WTC11 (cell line): ENCODE results near the gene ARAF. TPM values are rescaled to one million over a fixed set of nuclear protein-coding genes. Genes with fewer than 3 reads are reported as not detected.
A peak's percentile ranks its signal among the peaks of the same experiment; 100 is the strongest.

Source experiments
- ATAC-seq: fragments of 200-7000 bp; cut with Tn5 transposase; 2 replicates; pipeline ENCODE4 v1.10.0; 2021; ENCODE audit warnings: mild to moderate bottlenecking, moderate library complexity
- CTCF ChIA-PET: fragments of 300-600 bp; sonication (Branson Sonifier 250); formaldehyde crosslinking; loops from one replicate; lab custom pipeline; 2021; ENCODE audit warnings: antibody characterized with exemption; lab: Charles Lee
- POLR2A ChIA-PET: fragments of 350-600 bp; sonication (Branson Sonifier 250); formaldehyde crosslinking; loops from one replicate; lab custom pipeline; 2021; ENCODE audit warnings: antibody characterized with exemption; lab: Charles Lee
- DNase-seq: peaks from one replicate; pipeline ENCODE4 v3.0.0; 2021; ENCODE audit warnings: low spot score
- H3K27ac Mint-ChIP-seq: 2 replicates; pipeline ENCODE4 v1.8.0; 2021; ENCODE audit warnings: mixed read lengths
- H3K27me3 Mint-ChIP-seq: 2 replicates; pipeline ENCODE4 v1.8.0; 2021; ENCODE audit warnings: low read depth, mild to moderate bottlenecking, moderate library complexity, mixed read lengths
- H3K36me3 Mint-ChIP-seq: 2 replicates; pipeline ENCODE4 v1.8.0; 2021; ENCODE audit warnings: mixed read lengths
- H3K4me1 Mint-ChIP-seq: 2 replicates; pipeline ENCODE4 v1.8.0; 2022; ENCODE audit warnings: mixed read lengths
- H3K4me3 Mint-ChIP-seq: 2 replicates; pipeline ENCODE4 v1.8.0; 2021; ENCODE audit warnings: mild to moderate bottlenecking, moderate library complexity, mixed read lengths
- H3K9me3 Mint-ChIP-seq: 2 replicates; pipeline ENCODE4 v1.8.0; 2021; ENCODE audit warnings: mixed read lengths
- ELF4 ChIP-seq: sonication (generic); formaldehyde crosslinking; IDR thresholded peaks from 2 replicates; pipeline ENCODE4 v1.8.1; 2022; ENCODE audit warnings: low read depth, mild to moderate bottlenecking, moderate library complexity, missing genetic modification reagents
- EMX1 ChIP-seq: fragments of 250-450 bp; sonication (Bioruptor Pico); IDR thresholded peaks from 2 replicates; pipeline ENCODE4 v1.8.0; 2021; ENCODE audit warnings: mild to moderate bottlenecking
- FOXP1 ChIP-seq: sonication (generic); formaldehyde crosslinking; IDR thresholded peaks from 2 replicates; pipeline ENCODE4 v1.8.0; 2022; ENCODE audit warnings: missing genetic modification reagents, mild to moderate bottlenecking, moderate library complexity, borderline replicate concordance
- GRHL2 ChIP-seq: fragments of 250-450 bp; sonication (Bioruptor Pico); IDR thresholded peaks from 2 replicates; pipeline ENCODE4 v1.8.0; 2022; ENCODE audit warnings: mild to moderate bottlenecking, moderate library complexity; ENCODE audit not compliant: insufficient replicate concordance, severe bottlenecking
- JUN ChIP-seq: sonication (generic); formaldehyde crosslinking; IDR thresholded peaks from 2 replicates; pipeline ENCODE4 v1.8.0; 2023; ENCODE audit warnings: mild to moderate bottlenecking, missing genetic modification reagents
- NFE2L1 ChIP-seq: sonication (generic); formaldehyde crosslinking; IDR thresholded peaks from 2 replicates; pipeline ENCODE4 v1.8.1; 2023; ENCODE audit warnings: missing genetic modification reagents
- NR2C2 ChIP-seq: sonication (generic); formaldehyde crosslinking; IDR thresholded peaks from 2 replicates; pipeline ENCODE4 v1.8.0; 2022; ENCODE audit warnings: mild to moderate bottlenecking, missing genetic modification reagents
- RORB ChIP-seq: fragments of 250-450 bp; sonication (Bioruptor Pico); IDR thresholded peaks from 2 replicates; pipeline ENCODE4 v1.9.0; 2021; ENCODE audit warnings: mild to moderate bottlenecking
- SMAD3 ChIP-seq: sonication (generic); formaldehyde crosslinking; IDR thresholded peaks from 2 replicates; pipeline ENCODE4 v1.8.0; 2022; ENCODE audit warnings: missing genetic modification reagents, mild to moderate bottlenecking, borderline replicate concordance
- TEAD1 ChIP-seq: sonication (generic); formaldehyde crosslinking; IDR thresholded peaks from 2 replicates; pipeline ENCODE4 v1.8.0; 2022; ENCODE audit warnings: mild to moderate bottlenecking, missing genetic modification reagents
- ZBTB21 ChIP-seq: sonication (generic); formaldehyde crosslinking; IDR thresholded peaks from 2 replicates; pipeline ENCODE4 v1.8.1; 2023; ENCODE audit warnings: mild to moderate bottlenecking, missing genetic modification reagents, borderline replicate concordance
- ZNF232 ChIP-seq: sonication (generic); formaldehyde crosslinking; IDR thresholded peaks from 2 replicates; pipeline ENCODE4 v1.8.0; 2022; ENCODE audit warnings: mild to moderate bottlenecking, missing genetic modification reagents
- ZNF416 ChIP-seq: fragments of 250-450 bp; sonication (Bioruptor Pico); IDR thresholded peaks from 2 replicates; pipeline ENCODE4 v1.9.0; 2021; ENCODE audit warnings: mild to moderate bottlenecking, inconsistent platforms
- total RNA-seq: library from RNA; stranded (reverse); gene quantifications from 3 replicates; pipeline ENCODE4 v1.2.3, GENCODE V29; 2021
- TF ChIP-seq, protein P1 (sequence below): fragments of 250-450 bp; sonication (Bioruptor Pico); conservative IDR thresholded peaks from 2 replicates; pipeline ENCODE4 v1.9.0; 2021; ENCODE audit warnings: mild to moderate bottlenecking
- TF ChIP-seq, protein P2 (sequence below): sonication (generic); formaldehyde crosslinking; IDR thresholded peaks from 2 replicates; pipeline ENCODE4 v1.8.0; 2023; ENCODE audit warnings: mild to moderate bottlenecking, missing genetic modification reagents
- TF ChIP-seq, protein P3 (sequence below): sonication (generic); formaldehyde crosslinking; IDR thresholded peaks from 2 replicates; pipeline ENCODE4 v1.8.1; 2023; ENCODE audit warnings: mild to moderate bottlenecking, missing genetic modification reagents
- TF ChIP-seq, protein P4 (sequence below): sonication (generic); formaldehyde crosslinking; conservative IDR thresholded peaks from 2 replicates; pipeline ENCODE4 v1.8.1; 2023; ENCODE audit warnings: mild to moderate bottlenecking, low read depth, missing genetic modification reagents, moderate library complexity
- TF ChIP-seq, protein P5 (sequence below): sonication (generic); formaldehyde crosslinking; IDR thresholded peaks from 2 replicates; pipeline ENCODE4 v1.8.0; 2022; ENCODE audit warnings: missing genetic modification reagents
- TF ChIP-seq, protein P6 (sequence below): sonication (generic); formaldehyde crosslinking; IDR thresholded peaks from 2 replicates; pipeline ENCODE4 v1.8.1; 2022; ENCODE audit warnings: low read depth, mild to moderate bottlenecking, moderate library complexity, missing genetic modification reagents, borderline replicate concordance

Gene ARAF
- total RNA-seq, 1 experiment from 2014 or later, result 55.1 TPM

DNA sequence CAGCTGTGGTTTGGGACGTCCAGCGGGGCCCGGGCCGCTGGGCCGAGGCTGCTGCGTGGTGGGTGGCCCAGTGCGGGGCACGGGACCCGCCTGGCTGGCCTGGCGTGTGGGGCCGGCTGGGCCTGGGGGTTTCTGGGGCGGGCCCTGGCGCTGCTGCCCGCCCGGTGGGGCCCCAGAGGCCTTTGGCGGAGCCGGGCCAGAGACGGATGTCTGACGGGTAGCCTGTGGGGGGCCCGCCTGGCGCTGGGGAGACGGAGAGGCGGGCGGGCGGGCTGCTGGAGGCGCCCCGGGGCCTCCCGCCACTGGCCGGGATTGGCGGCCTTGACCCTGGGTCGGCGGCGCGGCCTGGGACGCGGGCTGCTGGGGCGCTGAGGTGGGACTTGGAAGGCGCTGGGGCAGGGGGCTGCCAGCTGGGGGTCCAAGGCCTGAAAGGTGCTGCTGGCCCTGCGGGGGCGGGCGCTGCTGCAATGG lies 13.1 kb downstream of the ARAF start (continued):
- TF ChIP-seq, protein P1, sequence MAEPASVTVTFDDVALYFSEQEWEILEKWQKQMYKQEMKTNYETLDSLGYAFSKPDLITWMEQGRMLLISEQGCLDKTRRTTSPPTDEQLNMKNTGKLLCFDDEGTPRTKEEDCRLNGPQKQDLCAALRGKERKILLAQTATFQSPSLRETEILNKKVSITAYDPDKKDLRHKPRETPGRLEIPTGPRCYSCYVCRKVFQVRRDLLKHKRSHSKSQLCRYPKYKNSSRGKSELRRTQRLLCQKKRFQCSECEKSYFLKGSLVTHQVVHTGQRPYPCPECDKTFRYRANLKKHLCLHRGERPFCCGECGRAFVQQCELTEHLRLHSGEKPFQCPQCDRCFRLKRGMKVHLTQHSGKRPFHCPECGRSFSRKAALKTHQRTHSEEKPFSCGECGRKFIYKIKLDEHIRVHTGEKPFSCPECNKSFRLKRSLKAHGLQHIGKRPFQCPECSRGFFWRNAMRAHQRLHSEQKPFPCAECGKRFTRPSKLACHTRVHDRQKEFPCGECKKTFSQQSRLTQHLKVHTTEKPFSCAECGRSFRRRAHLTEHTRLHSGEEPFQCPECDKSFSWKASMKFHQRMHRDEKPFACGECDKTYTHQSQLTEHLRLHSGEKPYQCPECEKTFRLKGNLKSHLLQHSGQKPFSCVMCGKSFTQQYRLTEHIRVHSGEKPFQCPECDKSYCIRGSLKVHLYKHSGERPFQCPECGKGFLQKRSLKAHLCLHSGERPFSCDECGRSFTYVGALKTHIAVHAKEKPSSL (CRISPR knock-in tag), result no peak
- no peak for TF ChIP-seq ZNF416 (CRISPR knock-in tag)
- no peak for TF ChIP-seq GRHL2 (CRISPR knock-in tag)
- TF ChIP-seq FOXP1 (CRISPR knock-in tag), result no peak
- TF ChIP-seq, protein P2, sequence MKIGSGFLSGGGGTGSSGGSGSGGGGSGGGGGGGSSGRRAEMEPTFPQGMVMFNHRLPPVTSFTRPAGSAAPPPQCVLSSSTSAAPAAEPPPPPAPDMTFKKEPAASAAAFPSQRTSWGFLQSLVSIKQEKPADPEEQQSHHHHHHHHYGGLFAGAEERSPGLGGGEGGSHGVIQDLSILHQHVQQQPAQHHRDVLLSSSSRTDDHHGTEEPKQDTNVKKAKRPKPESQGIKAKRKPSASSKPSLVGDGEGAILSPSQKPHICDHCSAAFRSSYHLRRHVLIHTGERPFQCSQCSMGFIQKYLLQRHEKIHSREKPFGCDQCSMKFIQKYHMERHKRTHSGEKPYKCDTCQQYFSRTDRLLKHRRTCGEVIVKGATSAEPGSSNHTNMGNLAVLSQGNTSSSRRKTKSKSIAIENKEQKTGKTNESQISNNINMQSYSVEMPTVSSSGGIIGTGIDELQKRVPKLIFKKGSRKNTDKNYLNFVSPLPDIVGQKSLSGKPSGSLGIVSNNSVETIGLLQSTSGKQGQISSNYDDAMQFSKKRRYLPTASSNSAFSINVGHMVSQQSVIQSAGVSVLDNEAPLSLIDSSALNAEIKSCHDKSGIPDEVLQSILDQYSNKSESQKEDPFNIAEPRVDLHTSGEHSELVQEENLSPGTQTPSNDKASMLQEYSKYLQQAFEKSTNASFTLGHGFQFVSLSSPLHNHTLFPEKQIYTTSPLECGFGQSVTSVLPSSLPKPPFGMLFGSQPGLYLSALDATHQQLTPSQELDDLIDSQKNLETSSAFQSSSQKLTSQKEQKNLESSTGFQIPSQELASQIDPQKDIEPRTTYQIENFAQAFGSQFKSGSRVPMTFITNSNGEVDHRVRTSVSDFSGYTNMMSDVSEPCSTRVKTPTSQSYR (CRISPR knock-in tag), result no peak
- TF ChIP-seq ELF4, result no peak
- TF ChIP-seq ZBTB21 (CRISPR knock-in tag), result no peak

DNA sequence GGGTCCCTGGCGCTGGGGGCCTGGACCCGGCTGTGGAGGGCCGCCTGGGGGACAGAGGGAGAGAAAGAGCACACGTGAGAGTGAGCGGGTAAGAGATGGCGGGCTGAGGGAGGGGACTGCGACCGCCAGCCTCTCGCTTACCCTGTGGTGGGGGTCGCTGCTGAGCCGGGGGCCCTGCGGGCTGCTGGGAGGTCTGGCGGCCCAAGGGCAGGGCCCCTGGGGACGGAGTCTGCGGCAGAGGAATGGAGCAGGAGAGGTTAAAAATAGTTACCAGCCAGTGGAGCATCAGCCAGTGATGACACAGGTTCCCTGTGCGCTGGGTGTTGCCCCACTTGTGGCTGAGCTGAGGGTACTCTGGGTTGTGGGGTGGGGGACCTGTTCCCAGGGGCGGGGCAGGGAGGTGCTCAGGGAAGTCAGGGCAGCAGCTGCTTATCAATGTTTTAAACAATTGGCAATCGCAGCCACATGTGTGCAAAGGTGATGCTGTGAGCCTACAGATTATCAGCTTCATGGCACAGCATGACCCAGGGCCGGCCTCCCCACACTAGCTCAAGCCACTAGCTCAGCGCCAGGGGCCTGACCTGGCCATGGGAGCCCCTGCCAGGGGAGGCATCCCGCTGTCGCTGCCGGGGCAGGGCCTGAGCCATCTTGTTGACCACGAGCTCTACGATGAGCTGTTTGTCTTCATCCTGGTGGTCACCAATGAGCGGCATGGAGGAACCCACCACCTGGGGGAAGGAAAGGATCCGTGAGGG lies 13.7 kb downstream of the ARAF start:
- DNase-seq (no peak), ATAC-seq (no peak)
- POLR2A ChIA-PET, result interaction anchor here (0.9 to 1.6 kb wide), 3 partner anchors 7 to 51 kb away, joined by 3 to 8 read pairs (median 4); partner anchors contain the start of gene TIMP1
- H3K4me3 Mint-ChIP-seq, result peak overlapping the region; percentile 46
- H3K9me3 Mint-ChIP-seq, result no peaks in the 10 kb centered on the region
- H3K27ac Mint-ChIP-seq, result peak overlapping the region; percentile 36; the same call in 1 of the 2 replicates
- CTCF ChIA-PET, result interaction anchor here (1.0 to 2.6 kb wide), 5 partner anchors 13 to 70 kb away, joined by 3 to 10 read pairs (median 4); no protein-coding TSS in a partner anchor
- no peaks in the 10 kb centered on the region for H3K27me3 Mint-ChIP-seq
- H3K36me3 Mint-ChIP-seq, result peaks cover 22% of the 10 kb centered on the region
- H3K4me1 Mint-ChIP-seq, result peaks cover 32% of the 10 kb centered on the region
- TF ChIP-seq, protein P3, sequence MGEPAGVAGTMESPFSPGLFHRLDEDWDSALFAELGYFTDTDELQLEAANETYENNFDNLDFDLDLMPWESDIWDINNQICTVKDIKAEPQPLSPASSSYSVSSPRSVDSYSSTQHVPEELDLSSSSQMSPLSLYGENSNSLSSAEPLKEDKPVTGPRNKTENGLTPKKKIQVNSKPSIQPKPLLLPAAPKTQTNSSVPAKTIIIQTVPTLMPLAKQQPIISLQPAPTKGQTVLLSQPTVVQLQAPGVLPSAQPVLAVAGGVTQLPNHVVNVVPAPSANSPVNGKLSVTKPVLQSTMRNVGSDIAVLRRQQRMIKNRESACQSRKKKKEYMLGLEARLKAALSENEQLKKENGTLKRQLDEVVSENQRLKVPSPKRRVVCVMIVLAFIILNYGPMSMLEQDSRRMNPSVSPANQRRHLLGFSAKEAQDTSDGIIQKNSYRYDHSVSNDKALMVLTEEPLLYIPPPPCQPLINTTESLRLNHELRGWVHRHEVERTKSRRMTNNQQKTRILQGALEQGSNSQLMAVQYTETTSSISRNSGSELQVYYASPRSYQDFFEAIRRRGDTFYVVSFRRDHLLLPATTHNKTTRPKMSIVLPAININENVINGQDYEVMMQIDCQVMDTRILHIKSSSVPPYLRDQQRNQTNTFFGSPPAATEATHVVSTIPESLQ (CRISPR knock-in tag), result no peak
- TF ChIP-seq JUN (CRISPR knock-in tag), result no peak
- TF ChIP-seq, protein P4, sequence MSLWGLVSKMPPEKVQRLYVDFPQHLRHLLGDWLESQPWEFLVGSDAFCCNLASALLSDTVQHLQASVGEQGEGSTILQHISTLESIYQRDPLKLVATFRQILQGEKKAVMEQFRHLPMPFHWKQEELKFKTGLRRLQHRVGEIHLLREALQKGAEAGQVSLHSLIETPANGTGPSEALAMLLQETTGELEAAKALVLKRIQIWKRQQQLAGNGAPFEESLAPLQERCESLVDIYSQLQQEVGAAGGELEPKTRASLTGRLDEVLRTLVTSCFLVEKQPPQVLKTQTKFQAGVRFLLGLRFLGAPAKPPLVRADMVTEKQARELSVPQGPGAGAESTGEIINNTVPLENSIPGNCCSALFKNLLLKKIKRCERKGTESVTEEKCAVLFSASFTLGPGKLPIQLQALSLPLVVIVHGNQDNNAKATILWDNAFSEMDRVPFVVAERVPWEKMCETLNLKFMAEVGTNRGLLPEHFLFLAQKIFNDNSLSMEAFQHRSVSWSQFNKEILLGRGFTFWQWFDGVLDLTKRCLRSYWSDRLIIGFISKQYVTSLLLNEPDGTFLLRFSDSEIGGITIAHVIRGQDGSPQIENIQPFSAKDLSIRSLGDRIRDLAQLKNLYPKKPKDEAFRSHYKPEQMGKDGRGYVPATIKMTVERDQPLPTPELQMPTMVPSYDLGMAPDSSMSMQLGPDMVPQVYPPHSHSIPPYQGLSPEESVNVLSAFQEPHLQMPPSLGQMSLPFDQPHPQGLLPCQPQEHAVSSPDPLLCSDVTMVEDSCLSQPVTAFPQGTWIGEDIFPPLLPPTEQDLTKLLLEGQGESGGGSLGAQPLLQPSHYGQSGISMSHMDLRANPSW, result no peak
- no peak for TF ChIP-seq RORB
- TF ChIP-seq SMAD3 (CRISPR knock-in tag), result no peak
- no peak for TF ChIP-seq NFE2L1 (CRISPR knock-in tag)
- TF ChIP-seq, protein P5, sequence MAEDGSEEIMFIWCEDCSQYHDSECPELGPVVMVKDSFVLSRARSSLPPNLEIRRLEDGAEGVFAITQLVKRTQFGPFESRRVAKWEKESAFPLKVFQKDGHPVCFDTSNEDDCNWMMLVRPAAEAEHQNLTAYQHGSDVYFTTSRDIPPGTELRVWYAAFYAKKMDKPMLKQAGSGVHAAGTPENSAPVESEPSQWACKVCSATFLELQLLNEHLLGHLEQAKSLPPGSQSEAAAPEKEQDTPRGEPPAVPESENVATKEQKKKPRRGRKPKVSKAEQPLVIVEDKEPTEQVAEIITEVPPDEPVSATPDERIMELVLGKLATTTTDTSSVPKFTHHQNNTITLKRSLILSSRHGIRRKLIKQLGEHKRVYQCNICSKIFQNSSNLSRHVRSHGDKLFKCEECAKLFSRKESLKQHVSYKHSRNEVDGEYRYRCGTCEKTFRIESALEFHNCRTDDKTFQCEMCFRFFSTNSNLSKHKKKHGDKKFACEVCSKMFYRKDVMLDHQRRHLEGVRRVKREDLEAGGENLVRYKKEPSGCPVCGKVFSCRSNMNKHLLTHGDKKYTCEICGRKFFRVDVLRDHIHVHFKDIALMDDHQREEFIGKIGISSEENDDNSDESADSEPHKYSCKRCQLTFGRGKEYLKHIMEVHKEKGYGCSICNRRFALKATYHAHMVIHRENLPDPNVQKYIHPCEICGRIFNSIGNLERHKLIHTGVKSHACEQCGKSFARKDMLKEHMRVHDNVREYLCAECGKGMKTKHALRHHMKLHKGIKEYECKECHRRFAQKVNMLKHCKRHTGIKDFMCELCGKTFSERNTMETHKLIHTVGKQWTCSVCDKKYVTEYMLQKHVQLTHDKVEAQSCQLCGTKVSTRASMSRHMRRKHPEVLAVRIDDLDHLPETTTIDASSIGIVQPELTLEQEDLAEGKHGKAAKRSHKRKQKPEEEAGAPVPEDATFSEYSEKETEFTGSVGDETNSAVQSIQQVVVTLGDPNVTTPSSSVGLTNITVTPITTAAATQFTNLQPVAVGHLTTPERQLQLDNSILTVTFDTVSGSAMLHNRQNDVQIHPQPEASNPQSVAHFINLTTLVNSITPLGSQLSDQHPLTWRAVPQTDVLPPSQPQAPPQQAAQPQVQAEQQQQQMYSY (CRISPR knock-in tag), result no peak
- TF ChIP-seq TEAD1 (CRISPR knock-in tag), result no peak
- TF ChIP-seq, protein P6, sequence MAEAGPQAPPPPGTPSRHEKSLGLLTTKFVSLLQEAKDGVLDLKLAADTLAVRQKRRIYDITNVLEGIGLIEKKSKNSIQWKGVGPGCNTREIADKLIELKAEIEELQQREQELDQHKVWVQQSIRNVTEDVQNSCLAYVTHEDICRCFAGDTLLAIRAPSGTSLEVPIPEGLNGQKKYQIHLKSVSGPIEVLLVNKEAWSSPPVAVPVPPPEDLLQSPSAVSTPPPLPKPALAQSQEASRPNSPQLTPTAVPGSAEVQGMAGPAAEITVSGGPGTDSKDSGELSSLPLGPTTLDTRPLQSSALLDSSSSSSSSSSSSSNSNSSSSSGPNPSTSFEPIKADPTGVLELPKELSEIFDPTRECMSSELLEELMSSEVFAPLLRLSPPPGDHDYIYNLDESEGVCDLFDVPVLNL (CRISPR knock-in tag), result no peak
- no peak for TF ChIP-seq EMX1 (CRISPR knock-in tag)
- no peak for TF ChIP-seq ZNF232 (CRISPR knock-in tag)
- TF ChIP-seq NR2C2 (CRISPR knock-in tag), result no peak
